Middle frontal gyrus (tissue), 1 donor: ENCODE results near the gene EEFSEC.

ENCODE experiments used
- DNase-seq: peaks from one replicate; pipeline ENCODE4 v3.0.0-alpha.2; 2015; ENCODE audit warnings: low spot score; ENCODE audit errors: extremely low spot score

Gene EEFSEC

DNA sequence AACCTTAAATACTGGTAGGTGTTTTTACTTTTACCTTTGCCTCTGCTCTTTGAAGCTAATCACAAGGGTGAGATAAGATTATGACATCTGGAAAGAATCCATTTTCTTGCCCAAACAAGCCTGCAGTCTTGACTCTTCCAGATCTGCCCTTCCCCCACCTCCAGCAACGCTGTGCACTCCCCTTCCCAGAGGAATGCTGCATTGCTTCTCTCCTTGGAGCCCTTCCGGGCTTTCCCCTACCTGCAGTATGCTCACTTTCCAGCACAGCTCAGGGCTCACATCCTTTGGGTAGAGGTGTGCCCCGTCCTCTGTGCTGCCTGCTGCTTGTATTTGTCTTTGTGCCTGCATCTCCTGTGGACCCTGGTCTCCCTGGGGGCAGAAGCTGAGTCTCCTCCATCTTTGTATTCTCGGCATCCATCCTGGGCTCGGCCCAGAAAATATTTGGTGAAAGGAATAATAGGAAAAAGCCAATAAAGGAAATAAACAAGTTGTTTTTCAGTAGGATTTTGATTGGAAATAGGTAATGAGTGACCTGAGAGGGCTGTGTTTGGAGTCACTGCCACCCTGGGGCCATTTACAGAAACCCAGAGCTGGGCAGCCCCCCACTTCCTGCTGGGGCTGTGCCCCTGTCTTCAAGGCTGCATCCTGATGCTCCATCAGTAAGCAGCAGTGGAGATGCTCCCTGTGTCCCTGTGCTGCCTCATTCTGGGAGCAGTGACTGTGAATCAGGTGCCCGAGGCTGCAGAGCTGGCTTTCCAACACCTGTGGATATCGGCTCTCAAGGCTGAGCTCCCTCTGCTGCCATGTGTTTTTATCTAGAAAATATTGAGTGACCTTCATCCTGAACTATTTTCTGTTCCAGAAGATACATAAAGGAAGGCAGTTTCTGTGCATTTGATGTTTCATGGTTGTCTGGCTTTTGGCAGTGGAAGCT, 117.5 kb downstream of the EEFSEC start:
- DNase-seq: no peak

GRCh38 chr3:128271536-128272332, 118.5 kb downstream of the EEFSEC start:
- no peak for DNase-seq

DNA sequence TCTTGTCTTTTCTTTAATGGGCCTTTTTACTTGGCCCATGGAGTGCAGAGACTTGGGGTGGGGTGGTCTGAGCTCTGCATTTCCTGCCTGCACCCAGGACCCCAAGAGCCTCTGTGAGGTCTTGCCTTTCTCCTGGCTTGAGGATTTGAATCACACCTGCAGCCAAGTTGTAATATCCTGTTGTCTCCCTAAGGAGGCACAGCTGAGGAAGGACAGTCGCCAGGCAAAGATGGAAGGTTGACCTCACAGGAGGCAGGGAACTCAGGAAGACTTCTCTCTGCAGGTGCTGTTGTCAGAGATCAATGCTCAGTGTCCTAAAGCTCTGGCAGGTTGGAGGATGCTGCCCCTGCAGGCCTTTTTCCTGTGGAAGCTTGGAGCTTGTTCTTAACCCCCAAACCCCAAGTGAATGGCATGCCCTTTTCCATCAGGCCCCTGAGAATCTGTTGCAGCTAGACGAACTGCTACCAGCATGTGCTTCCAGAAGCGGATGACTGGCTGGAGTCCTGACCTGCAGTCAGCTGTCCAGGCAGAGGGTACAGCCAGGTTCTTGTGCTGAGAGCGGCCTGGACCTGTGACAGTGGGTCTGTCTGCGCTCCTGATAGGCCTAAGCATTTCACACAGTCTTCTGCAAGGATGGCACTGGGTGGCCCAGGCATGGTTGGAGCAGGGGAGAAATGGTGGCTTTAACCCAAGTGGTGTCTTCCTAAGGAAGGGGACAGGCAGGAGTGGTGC, 120.0 kb downstream of the EEFSEC start:
- DNase-seq: no peak

DNA sequence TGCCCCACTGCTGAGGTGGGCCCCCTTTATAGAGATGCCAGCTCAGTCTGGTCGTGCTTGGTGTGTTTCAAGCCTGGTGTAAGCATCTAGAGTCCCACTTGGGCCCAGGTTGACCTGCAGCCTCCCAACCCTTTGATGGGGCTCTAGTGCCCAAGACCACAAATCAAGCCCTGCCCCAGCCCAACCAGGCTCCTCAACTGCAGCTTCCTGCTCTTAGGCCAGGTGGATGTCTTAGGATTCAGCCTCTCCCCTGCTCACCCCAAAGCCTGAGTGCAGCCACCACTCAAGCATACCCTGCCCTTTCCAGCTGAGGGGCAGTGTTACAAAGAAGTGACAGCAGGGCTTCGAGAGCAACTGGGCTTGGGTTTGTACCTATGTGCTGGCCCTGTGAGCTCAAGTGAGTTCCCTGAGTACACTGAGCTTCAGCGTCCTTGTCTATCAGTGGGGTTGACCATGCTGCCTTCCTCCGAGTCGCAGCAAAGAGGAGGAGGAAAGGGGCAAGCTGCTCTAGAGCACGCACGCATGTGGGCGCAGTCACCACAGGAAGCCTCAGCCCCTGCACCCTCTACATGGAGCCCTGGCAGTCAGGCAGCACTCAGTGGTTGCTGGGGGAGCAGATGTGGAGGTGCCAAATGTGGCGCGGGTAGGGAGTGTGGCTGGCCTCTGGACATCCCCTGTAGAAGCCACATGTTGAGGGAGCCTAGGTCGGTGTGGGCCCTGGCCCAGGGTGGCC, 120.7 kb downstream of the EEFSEC start:
- DNase-seq: no peak

GRCh38 chr3:128274837-128275236, 121.6 kb downstream of the EEFSEC start:
- no peak for DNase-seq

DNA sequence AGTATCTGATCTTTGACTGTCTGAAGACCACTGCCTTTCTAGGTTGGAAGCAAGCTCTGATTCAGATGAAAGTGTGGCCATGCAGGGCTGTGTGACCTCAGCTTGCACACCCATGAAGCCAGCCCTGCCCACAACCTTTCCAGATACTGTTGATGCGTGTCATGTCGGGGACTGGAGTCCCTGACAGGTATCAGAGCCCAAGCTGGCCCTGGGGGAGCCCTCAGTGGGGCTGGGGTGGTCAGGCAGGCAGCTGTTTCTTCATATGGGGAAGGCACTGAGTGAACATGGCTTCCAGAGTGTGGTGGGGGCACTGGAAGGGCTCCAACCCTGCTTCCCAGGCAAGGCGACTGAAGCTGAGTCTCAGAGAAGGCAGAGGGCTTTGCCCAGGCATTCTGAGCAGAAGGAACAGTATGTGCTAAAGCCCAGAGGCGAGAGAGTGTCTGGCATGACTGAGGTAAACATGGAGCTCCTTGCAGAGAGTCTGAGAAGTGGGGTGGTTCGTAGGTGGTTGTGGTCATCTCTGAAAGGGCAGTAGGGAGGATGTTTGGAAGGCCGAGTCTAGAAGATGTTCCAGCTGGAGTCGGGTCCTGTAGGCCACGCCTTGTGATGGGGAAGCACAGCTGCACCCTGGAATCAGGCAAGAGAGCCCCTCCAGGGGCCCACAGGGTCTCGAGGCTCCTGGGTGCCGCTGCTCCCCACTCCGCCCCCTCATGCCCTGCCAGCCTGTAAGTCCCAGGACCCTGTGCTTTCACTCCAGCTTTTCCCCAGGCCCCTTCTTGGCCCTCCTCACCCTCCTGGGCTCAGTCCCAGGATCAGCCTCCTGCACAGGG, 122.2 kb downstream of the EEFSEC start:
- no peak for DNase-seq

GRCh38 chr3:128276146-128276435, 122.8 kb downstream of the EEFSEC start:
- DNase-seq: no peak

GRCh38 chr3:128276577-128277183, 123.4 kb downstream of the EEFSEC start:
- DNase-seq: no peak

GRCh38 chr3:128277378-128278069, 124.2 kb downstream of the EEFSEC start:
- DNase-seq: no peak

DNA sequence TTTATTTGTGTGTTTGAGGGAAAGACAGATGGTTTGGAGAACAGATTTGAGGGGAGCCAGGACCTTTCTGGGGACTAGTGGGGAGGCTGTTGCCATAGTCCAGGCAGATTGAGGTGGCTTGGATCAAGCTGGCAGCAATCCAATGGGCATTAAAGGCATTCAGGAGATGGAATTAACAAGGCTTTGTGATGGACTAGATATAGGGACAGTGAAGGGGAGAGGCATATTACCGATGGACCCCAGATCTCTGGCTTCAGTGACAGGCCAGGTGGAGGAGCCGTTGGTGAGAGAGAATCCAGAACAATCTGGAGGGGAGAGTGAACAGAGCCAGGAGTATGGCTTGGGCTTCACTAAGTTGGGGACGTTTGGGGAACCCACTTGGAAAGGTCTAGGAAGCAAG, 124.8 kb downstream of the EEFSEC start:
- no peak for DNase-seq

DNA sequence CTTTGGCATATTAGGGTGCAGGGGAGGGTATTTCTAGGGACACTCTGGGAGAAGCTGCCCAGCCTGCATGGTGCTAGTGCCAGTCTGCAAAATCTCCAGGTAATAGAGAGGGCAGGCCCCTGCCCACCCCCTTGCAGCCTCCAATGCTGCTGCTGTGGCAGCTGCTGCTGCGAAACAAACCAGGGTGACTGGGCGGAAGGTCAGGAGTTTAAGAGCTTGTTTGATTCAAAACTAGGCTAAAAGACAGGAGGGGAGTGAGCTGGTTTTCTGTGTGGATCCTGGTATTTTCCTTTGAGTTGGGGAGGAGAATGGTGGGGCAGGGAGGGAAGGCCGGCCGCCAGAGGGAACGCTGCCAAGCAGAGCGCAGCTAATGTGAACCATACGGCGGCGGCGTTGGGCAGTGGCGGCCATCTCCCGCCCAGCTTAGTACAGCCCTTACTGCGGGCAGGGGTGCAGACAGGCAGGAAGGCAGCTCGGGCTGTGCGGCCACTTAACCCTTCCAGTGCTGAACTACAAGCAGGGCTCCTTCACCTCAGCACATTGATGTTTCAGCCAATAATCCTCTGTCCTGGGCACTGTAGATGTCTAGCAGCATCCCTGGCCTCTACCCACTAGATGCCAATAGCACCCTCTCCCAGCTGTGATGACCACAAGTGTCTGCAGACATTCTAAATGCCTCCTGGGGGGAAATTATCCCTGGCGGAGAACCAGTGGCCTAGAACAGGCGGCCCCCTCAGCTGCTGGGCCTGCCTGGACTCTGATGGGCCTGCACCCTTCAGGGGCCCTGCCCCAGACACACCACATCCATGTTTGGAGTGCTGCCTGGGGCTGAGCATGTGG, 125.7 kb downstream of the EEFSEC start:
- no peak for DNase-seq

DNA sequence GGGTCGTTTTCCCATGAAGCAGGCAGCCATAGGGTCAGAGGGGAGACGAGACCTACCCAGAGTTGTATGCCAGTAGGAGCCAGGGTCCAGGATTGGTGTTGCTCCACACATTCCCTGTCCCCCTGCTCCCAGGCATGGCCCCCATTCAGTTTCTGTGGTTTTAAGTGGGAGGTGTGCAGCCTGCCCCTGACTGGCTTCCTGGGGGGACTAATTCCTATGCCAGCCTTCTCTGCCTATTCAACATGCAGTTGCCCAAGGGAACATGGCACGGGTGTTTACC, 126.3 kb downstream of the EEFSEC start:
- DNase-seq: no peak

GRCh38 chr3:128280481-128281052, 127.3 kb downstream of the EEFSEC start:
- no peak for DNase-seq

- DNase-seq: no peak
Measured at GRCh38 chr3:128281056-128281455, 127.8 kb downstream of the EEFSEC start.

GRCh38 chr3:128281461-128282367, 128.4 kb downstream of the EEFSEC start:
- no peak for DNase-seq

GRCh38 chr3:128282380-128283196, 129.3 kb downstream of the EEFSEC start:
- DNase-seq: no peak
